ENCODE results near the gene KRT38.

Gene KRT38

DNA sequence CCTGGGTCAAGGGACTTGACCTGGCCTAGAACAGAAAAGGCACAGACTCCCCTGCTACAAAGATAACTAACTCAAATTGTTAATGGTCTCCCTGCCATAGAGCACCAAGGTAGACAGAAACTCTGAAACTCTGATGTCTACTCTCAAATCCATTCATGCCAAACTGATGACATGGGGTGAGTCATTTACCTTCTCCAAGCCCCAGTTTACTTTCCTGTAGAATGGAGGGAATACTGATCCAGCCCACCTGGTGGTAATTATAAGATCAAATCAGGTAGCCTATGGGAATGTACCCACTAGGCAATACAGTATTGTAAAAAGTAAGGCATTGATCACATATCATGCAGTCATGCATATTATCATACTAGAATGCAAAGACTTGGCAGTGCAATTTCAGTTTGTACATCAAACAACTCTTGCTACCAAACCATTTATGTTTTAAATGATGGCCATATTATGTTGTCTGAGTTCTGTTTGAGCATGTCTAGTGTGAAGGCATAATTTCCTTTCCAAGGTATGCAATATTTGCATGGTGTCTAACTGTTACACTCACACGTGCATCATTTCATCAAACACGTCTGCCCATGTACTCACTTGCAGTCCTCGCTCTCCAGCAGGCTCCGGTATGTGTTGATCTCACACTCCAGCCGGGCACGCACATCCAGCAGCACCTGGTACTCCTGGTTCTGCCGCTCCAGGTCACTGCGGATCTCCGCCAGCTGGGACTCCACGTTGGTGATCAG is 46.4 kb downstream of the KRT38 start:
- Histone ChIP-seq H3K4me3 (ENCODE audit: low read depth in 1 of 2, low read length in 2 of 2) (no peak overlapping the region), H3K4me1 (ENCODE audit: control insufficient read depth in 1 of 2, insufficient read depth in 2 of 2, low read length in 2 of 2) (no peaks in the 10 kb centered on the region), H3K36me3 (ENCODE audit: control insufficient read depth in 1 of 2, insufficient read depth in 2 of 2, low read length in 2 of 2) (no peaks in the 10 kb centered on the region), H3K27ac (ENCODE audit: low read length) (no peak overlapping the region), H3K27me3 (ENCODE audit: low read depth, low read length) (no peaks in the 10 kb centered on the region), H3K9me3 (ENCODE audit: control insufficient read depth in 1 of 2, low read length in 2 of 2) (no peaks in the 10 kb centered on the region)

DNA sequence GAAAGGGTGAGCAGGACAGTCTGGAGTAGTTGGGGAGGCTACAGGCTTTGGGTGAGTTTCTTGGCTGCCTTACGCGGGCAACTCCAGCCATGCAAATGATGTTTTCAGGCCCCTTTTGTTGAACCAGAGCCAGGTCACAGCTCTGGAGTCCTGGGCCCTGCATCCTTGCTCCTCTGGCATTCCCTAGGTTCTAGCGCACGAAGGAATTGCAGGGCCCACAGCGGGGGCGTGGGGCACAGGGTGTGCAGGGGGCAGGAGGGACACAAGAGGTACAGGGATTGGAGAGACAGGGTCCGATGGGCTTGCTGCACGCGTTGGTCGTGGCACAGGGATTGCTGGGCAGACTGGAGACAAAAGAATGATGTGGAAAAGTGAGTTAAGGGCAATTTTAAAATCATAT is 47.0 kb downstream of the KRT38 start:
- H3K9me3 ChIP-seq (ENCODE audit: control insufficient read depth in 1 of 2, low read length in 2 of 2), result no peaks in the 10 kb centered on the region
- H3K27ac ChIP-seq (ENCODE audit: low read length), result no peak overlapping the region
- H3K27me3 ChIP-seq (ENCODE audit: low read depth, low read length), result no peaks in the 10 kb centered on the region
- H3K4me1 ChIP-seq (ENCODE audit: control insufficient read depth in 1 of 2, insufficient read depth in 2 of 2, low read length in 2 of 2), result no peaks in the 10 kb centered on the region
- H3K4me3 ChIP-seq (ENCODE audit: low read depth in 1 of 2, low read length in 2 of 2), result no peak overlapping the region
- H3K36me3 ChIP-seq (ENCODE audit: control insufficient read depth in 1 of 2, insufficient read depth in 2 of 2, low read length in 2 of 2), result no peaks in the 10 kb centered on the region

DNA sequence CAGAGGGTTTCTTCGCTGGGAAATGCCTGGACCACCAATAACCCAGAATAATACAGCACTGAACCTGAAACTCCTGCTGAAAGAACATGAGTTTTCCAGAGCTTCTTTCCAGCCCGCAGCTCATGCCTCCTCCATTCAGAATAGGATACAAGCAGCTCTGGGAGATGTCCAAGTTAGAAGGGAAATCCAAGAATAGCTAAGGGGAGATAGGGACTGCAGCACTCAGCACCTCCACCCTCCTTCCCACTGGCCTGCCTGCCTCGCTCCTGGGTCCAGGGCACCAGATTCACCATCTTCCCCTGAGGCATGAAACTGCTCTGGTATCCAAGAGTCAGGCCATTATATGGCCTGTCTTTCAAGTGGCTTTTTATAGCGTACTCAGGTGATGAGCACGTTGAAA is 47.5 kb downstream of the KRT38 start:
- Histone ChIP-seq H3K4me1 (ENCODE audit: control insufficient read depth in 1 of 2, insufficient read depth in 2 of 2, low read length in 2 of 2) (no peaks in the 10 kb centered on the region), H3K27ac (ENCODE audit: low read length) (no peak overlapping the region), H3K9me3 (ENCODE audit: control insufficient read depth in 1 of 2, low read length in 2 of 2) (no peaks in the 10 kb centered on the region), H3K36me3 (ENCODE audit: control insufficient read depth in 1 of 2, insufficient read depth in 2 of 2, low read length in 2 of 2) (no peaks in the 10 kb centered on the region), H3K27me3 (ENCODE audit: low read depth, low read length) (no peaks in the 10 kb centered on the region), H3K4me3 (ENCODE audit: low read depth in 1 of 2, low read length in 2 of 2) (no peak overlapping the region)

DNA sequence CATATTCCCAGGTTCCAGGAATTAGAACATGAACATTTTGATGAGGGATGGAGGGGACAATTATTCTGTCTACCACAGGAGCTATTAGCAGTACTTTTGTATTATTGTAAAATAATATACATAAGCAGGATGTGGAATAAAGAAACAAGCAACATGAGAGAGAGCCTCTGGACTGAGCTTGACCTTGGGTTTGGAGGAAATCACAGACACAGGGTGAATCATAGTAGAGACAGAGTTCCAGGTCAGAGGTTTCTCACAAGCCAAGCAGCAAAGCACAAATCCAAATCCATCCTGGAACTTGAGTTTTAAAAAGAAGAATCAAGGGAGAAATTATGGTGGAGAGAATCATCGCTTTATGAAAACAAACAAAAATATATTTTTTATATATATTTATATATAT is 48.5 kb downstream of the KRT38 start:
- Histone ChIP-seq H3K27ac (ENCODE audit: low read length) (no peak overlapping the region), H3K27me3 (ENCODE audit: low read depth, low read length) (no peaks in the 10 kb centered on the region)

DNA sequence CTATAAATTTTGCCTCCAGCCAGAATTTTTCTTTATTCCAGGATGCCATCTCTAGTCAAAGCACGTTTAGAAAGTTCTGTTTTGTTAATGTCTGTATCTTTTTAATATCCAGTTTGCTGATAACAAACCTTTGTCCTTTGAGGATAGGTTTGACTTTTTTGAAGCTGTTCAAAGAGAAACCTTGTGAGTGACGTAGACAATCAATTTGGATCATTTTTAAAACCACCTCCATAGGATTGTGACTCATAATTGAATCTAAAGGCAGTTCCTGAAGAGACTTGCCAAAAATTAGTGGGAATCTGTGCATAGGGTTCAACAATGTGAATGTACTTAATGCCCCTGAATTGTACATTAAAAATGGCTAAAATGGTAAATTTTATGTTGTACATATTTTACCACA is 49.2 kb downstream of the KRT38 start:
- Histone ChIP-seq H3K4me3 (ENCODE audit: low read depth in 1 of 2, low read length in 2 of 2) (no peak overlapping the region), H3K27ac (ENCODE audit: low read length) (no peak overlapping the region), H3K36me3 (ENCODE audit: control insufficient read depth in 1 of 2, insufficient read depth in 2 of 2, low read length in 2 of 2) (no peaks in the 10 kb centered on the region), H3K27me3 (ENCODE audit: low read depth, low read length) (no peaks in the 10 kb centered on the region), H3K4me1 (ENCODE audit: control insufficient read depth in 1 of 2, insufficient read depth in 2 of 2, low read length in 2 of 2) (no peaks in the 10 kb centered on the region), H3K9me3 (ENCODE audit: control insufficient read depth in 1 of 2, low read length in 2 of 2) (peaks cover 0 to 14% of the 10 kb centered on the region in 2 donors)

More for the DNA sequence above, 48.5 kb downstream of the KRT38 start:
- H3K9me3 ChIP-seq (ENCODE audit: control insufficient read depth in 1 of 2, low read length in 2 of 2), result peaks cover 0 to 7% of the 10 kb centered on the region in 2 donors
- no peaks in the 10 kb centered on the region for H3K36me3 ChIP-seq (ENCODE audit: control insufficient read depth in 1 of 2, insufficient read depth in 2 of 2, low read length in 2 of 2)
- H3K4me1 ChIP-seq (ENCODE audit: control insufficient read depth in 1 of 2, insufficient read depth in 2 of 2, low read length in 2 of 2), result no peaks in the 10 kb centered on the region
- no peak overlapping the region for H3K4me3 ChIP-seq (ENCODE audit: low read depth in 1 of 2, low read length in 2 of 2)

DNA sequence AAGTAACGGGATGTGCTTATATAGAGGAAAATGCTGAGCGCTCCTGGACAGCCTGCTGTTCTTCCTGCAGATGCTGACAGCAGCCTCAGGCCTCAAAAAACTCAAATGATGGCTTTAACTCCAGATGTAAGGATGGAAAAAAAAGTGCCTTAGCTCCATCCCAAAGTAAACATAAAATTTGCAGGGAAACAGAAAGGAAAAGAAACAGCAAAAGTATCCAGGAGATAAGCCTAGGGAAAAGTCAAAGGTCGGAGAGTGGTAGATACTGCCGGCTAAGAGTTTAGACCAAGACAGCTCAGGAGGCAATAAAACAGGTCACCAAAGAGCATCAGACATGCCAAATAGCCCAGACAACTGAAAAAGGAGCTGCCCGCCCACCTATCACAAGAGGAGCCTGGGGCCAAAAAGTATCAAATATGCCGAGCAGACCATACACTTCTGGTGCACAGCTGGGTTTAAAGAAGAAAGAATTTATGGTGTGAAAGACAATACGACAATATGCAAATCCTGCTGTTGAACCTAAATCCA is 50.3 kb downstream of the KRT38 start:
- Histone ChIP-seq H3K9me3 (ENCODE audit: control insufficient read depth in 1 of 2, low read length in 2 of 2) (peaks cover 0 to 19% of the 10 kb centered on the region in 2 donors), H3K4me1 (ENCODE audit: control insufficient read depth in 1 of 2, insufficient read depth in 2 of 2, low read length in 2 of 2) (no peaks in the 10 kb centered on the region), H3K36me3 (ENCODE audit: control insufficient read depth in 1 of 2, insufficient read depth in 2 of 2, low read length in 2 of 2) (no peaks in the 10 kb centered on the region), H3K4me3 (ENCODE audit: low read depth in 1 of 2, low read length in 2 of 2) (no peak overlapping the region), H3K27me3 (ENCODE audit: low read depth, low read length) (no peaks in the 10 kb centered on the region), H3K27ac (ENCODE audit: low read length) (no peak overlapping the region)

DNA sequence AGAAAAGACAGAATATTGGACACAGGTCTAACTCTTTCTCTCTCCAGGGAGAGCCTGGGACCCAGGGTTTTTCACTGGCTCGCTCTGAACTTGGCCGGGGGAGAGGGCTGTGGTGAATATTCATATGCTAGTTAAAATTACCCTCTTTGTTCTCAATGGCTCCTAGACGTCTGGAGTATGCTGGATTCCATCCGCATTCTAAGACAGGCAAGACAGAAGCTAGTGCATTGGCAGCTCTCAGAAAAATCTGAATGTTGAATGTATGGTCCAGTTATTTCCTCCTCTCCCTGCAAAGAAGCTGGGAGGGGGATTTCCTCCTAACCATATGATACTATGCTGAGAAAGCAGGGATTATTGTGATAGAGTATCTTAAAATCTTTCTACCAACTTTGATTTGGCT is 53.1 kb downstream of the KRT38 start:
- no peak overlapping the region for H3K4me3 ChIP-seq (ENCODE audit: low read depth in 1 of 2, low read length in 2 of 2)
- no peak overlapping the region for H3K27ac ChIP-seq (ENCODE audit: low read length)
- no peaks in the 10 kb centered on the region for H3K36me3 ChIP-seq (ENCODE audit: control insufficient read depth in 1 of 2, insufficient read depth in 2 of 2, low read length in 2 of 2)
- no peaks in the 10 kb centered on the region for H3K4me1 ChIP-seq (ENCODE audit: control insufficient read depth in 1 of 2, insufficient read depth in 2 of 2, low read length in 2 of 2)
- no peaks in the 10 kb centered on the region for H3K27me3 ChIP-seq (ENCODE audit: low read depth, low read length)
- peaks cover 0 to 19% of the 10 kb centered on the region in 2 donors for H3K9me3 ChIP-seq (ENCODE audit: control insufficient read depth in 1 of 2, low read length in 2 of 2)

DNA sequence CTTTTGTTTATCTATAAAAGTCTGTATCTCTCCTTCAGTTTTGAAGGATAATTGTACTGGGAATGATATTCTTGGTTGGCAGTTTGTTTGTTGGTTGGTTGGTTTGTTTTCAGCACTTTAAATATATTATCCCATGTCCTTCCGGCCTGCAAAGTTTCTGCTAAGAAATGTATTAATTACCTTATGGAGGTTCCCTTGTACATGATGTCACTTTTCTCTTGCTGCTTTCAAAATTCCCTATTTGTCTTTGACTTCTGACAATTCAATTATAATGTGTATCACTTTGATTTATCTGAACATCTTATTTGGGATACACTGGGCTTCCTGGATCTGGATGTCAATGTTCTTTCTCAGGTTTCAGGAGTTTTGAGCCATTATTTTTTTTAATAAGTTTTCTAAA is 54.6 kb downstream of the KRT38 start:
- Histone ChIP-seq H3K4me1 (ENCODE audit: control insufficient read depth in 1 of 2, insufficient read depth in 2 of 2, low read length in 2 of 2) (no peaks in the 10 kb centered on the region), H3K27ac (ENCODE audit: low read length) (no peak overlapping the region), H3K36me3 (ENCODE audit: control insufficient read depth in 1 of 2, insufficient read depth in 2 of 2, low read length in 2 of 2) (no peaks in the 10 kb centered on the region), H3K9me3 (ENCODE audit: control insufficient read depth in 1 of 2, low read length in 2 of 2) (peaks cover 0 to 19% of the 10 kb centered on the region in 2 donors), H3K27me3 (ENCODE audit: low read depth, low read length) (no peaks in the 10 kb centered on the region), H3K4me3 (ENCODE audit: low read depth in 1 of 2, low read length in 2 of 2) (no peak overlapping the region)

All from muscle layer of duodenum (tissue), 2 donors.